ENCODE measurements around the gene TMEM62.

TMEM62 gene

GRCh38 chr15:43229977-43230376 lies 96.6 kb downstream of the TMEM62 start:
- no peaks in the 10 kb centered on the region for H3K4me1 ChIP-seq (ENCODE audit: control insufficient read depth, insufficient read depth, low read length)
- no peak overlapping the region for H3K9ac ChIP-seq (ENCODE audit: low read depth, low read length)
- H3K4me3 ChIP-seq (ENCODE audit: low read depth, low read length), result no peak overlapping the region
- H3K36me3 ChIP-seq (ENCODE audit: control insufficient read depth, insufficient read depth, low read length), result no peaks in the 10 kb centered on the region
- no peaks in the 10 kb centered on the region for H3K27me3 ChIP-seq (ENCODE audit: control insufficient read depth, insufficient read depth, low read length)
- no peaks in the 10 kb centered on the region for H3K9me3 ChIP-seq (ENCODE audit: control insufficient read depth, insufficient read depth, low read length)

GRCh38 chr15:43230640-43231115 lies 97.3 kb downstream of the TMEM62 start:
- Histone ChIP-seq H3K36me3 (ENCODE audit: control insufficient read depth, insufficient read depth, low read length) (no peaks in the 10 kb centered on the region), H3K4me3 (ENCODE audit: low read depth, low read length) (no peak overlapping the region), H3K9ac (ENCODE audit: low read depth, low read length) (no peak overlapping the region), H3K9me3 (ENCODE audit: control insufficient read depth, insufficient read depth, low read length) (no peaks in the 10 kb centered on the region), H3K27me3 (ENCODE audit: control insufficient read depth, insufficient read depth, low read length) (no peaks in the 10 kb centered on the region), H3K4me1 (ENCODE audit: control insufficient read depth, insufficient read depth, low read length) (no peaks in the 10 kb centered on the region)

GRCh38 chr15:43232289-43232874 lies 99.0 kb downstream of the TMEM62 start:
- Histone ChIP-seq H3K27me3 (ENCODE audit: control insufficient read depth, insufficient read depth, low read length) (no peaks in the 10 kb centered on the region), H3K9me3 (ENCODE audit: control insufficient read depth, insufficient read depth, low read length) (no peaks in the 10 kb centered on the region), H3K4me1 (ENCODE audit: control insufficient read depth, insufficient read depth, low read length) (no peaks in the 10 kb centered on the region), H3K9ac (ENCODE audit: low read depth, low read length) (no peak overlapping the region), H3K36me3 (ENCODE audit: control insufficient read depth, insufficient read depth, low read length) (no peaks in the 10 kb centered on the region), H3K4me3 (ENCODE audit: low read depth, low read length) (no peak overlapping the region)
